Measurements from ENCODE around the gene FOSB. TPM values are rescaled to one million over a fixed set of nuclear protein-coding genes. Genes with fewer than 3 reads are reported as not detected.
"Not testable (repeated sequence)": the region's sequence is repeated elsewhere in the genome, so short reads cannot be mapped to it uniquely, and the experiment has no call there.

The FOSB gene
- total and polyA plus RNA-seq, 2 experiments from 2014 or later = 0.55 to 1.9 TPM

GRCh38 chr19:45429896-45430295, 37.9 kb upstream of the FOSB start:
- H3K4me2 ChIP-seq; H3K27me3 Mint-ChIP-seq (ENCODE audit: insufficient read depth, low read depth, poor library complexity); H3K27ac Mint-ChIP-seq; H3K4me3 ChIP-seq; H2AFZ ChIP-seq; H3K36me3 Mint-ChIP-seq (ENCODE audit: low read depth); H3K4me1 Mint-ChIP-seq; H3K4me1 ChIP-seq (ENCODE audit: insufficient read depth); H3K27me3 ChIP-seq (ENCODE audit: insufficient read depth); ATAC-seq; H4K20me1 ChIP-seq (replicated peaks; ENCODE audit: insufficient read depth); H3K27ac ChIP-seq (ENCODE audit: low read depth); H3K9me2 ChIP-seq (ENCODE audit: insufficient read depth); DNase-seq (ENCODE audit: low spot score); H3K36me3 ChIP-seq (ENCODE audit: insufficient read depth); H3K9me3 Mint-ChIP-seq; H3K4me3 Mint-ChIP-seq; H3K79me2 ChIP-seq (replicated peaks; ENCODE audit: insufficient read depth): not testable (repeated sequence)
- peaks cover 11% of the 10 kb centered on the region; the same call in 1 of the 2 replicates for H3F3A ChIP-seq (replicated peaks; ENCODE audit: low read depth)

- H3K36me3 Mint-ChIP-seq (ENCODE audit: low read depth); H3K4me1 ChIP-seq (ENCODE audit: insufficient read depth); H3K4me2 ChIP-seq; H3K79me2 ChIP-seq (replicated peaks; ENCODE audit: insufficient read depth); H3F3A ChIP-seq (replicated peaks; ENCODE audit: low read depth); H2AFZ ChIP-seq; H3K9me3 Mint-ChIP-seq; H3K4me3 Mint-ChIP-seq; H3K36me3 ChIP-seq (ENCODE audit: insufficient read depth); H3K4me3 ChIP-seq; H3K4me1 Mint-ChIP-seq; H3K27ac Mint-ChIP-seq; H3K27me3 Mint-ChIP-seq (ENCODE audit: insufficient read depth, low read depth, poor library complexity); H4K20me1 ChIP-seq (replicated peaks; ENCODE audit: insufficient read depth); ATAC-seq; H3K27me3 ChIP-seq (ENCODE audit: insufficient read depth); DNase-seq (ENCODE audit: low spot score); H3K27ac ChIP-seq (ENCODE audit: low read depth); H3K9me2 ChIP-seq (ENCODE audit: insufficient read depth): not testable (repeated sequence)
Measured at GRCh38 chr19:45431008-45431407, 36.8 kb upstream of the FOSB start.

GRCh38 chr19:45432543-45432942, 35.3 kb upstream of the FOSB start:
- not testable (repeated sequence) for H3K27ac ChIP-seq (ENCODE audit: low read depth); H3K4me1 ChIP-seq (ENCODE audit: insufficient read depth); H3K4me3 Mint-ChIP-seq; H4K20me1 ChIP-seq (replicated peaks; ENCODE audit: insufficient read depth); H3K9me2 ChIP-seq (ENCODE audit: insufficient read depth); H3F3A ChIP-seq (replicated peaks; ENCODE audit: low read depth); H3K27me3 ChIP-seq (ENCODE audit: insufficient read depth); H2AFZ ChIP-seq; H3K4me2 ChIP-seq; H3K4me1 Mint-ChIP-seq; H3K36me3 Mint-ChIP-seq (ENCODE audit: low read depth); H3K27ac Mint-ChIP-seq; H3K27me3 Mint-ChIP-seq (ENCODE audit: insufficient read depth, low read depth, poor library complexity); ATAC-seq; DNase-seq (ENCODE audit: low spot score); H3K9me3 Mint-ChIP-seq; H3K79me2 ChIP-seq (replicated peaks; ENCODE audit: insufficient read depth); H3K4me3 ChIP-seq; H3K36me3 ChIP-seq (ENCODE audit: insufficient read depth)

GRCh38 chr19:45437328-45437727, 30.5 kb upstream of the FOSB start:
- no peak overlapping the region for H3K27ac ChIP-seq (ENCODE audit: low read depth)
- H3K27me3 ChIP-seq (ENCODE audit: insufficient read depth) = peaks cover 12% of the 10 kb centered on the region; the same call in 1 of the 2 replicates
- Mint-ChIP-seq H3K27me3 (ENCODE audit: insufficient read depth, low read depth, poor library complexity) (peaks cover 10% of the 10 kb centered on the region), H3K27ac (no peak overlapping the region), H3K9me3 (no peaks in the 10 kb centered on the region), H3K4me1 (peaks cover 12% of the 10 kb centered on the region), H3K36me3 (ENCODE audit: low read depth) (no peaks in the 10 kb centered on the region; the same call in 2 of the 3 replicates), H3K4me3 (no peak overlapping the region)
- DNase-seq (ENCODE audit: low spot score) (no peak), ATAC-seq (no peak)
- H3K4me3 ChIP-seq = no peak overlapping the region
- peaks cover 8% of the 10 kb centered on the region for H3K4me1 ChIP-seq (ENCODE audit: insufficient read depth)
- H3K36me3 ChIP-seq (ENCODE audit: insufficient read depth) = no peaks in the 10 kb centered on the region
- H3K79me2 ChIP-seq (replicated peaks; ENCODE audit: insufficient read depth) = no peaks in the 10 kb centered on the region
- peaks cover 15% of the 10 kb centered on the region; the same call in 1 of the 2 replicates for H3F3A ChIP-seq (replicated peaks; ENCODE audit: low read depth)
- no peaks in the 10 kb centered on the region for H3K9me2 ChIP-seq (ENCODE audit: insufficient read depth)
- no peaks in the 10 kb centered on the region for H4K20me1 ChIP-seq (replicated peaks; ENCODE audit: insufficient read depth)
- no peak overlapping the region for H3K4me2 ChIP-seq
- H2AFZ ChIP-seq = no peak overlapping the region
- TF ChIP-seq EZH2phosphoT487 (IDR thresholded peaks at IDR 0.05; ENCODE audit: unreplicated experiment) (no peak), ZNF462 (CRISPR knock-in tag; IDR thresholded peaks at IDR 0.05) (no peak), STAT1 (IDR thresholded peaks at IDR 0.05; ENCODE audit: unreplicated experiment) (no peak), CREB1 (CRISPR knock-in tag; IDR thresholded peaks at IDR 0.05; ENCODE audit: low read depth) (no peak), POLR2AphosphoS5 (IDR thresholded peaks at IDR 0.05; ENCODE audit: low read depth) (no peak), EZH2 (IDR thresholded peaks at IDR 0.05; ENCODE audit: low read depth, unreplicated experiment) (no peak)

Measured in GM23338 (cell line).